ENCODE data around the gene RAB20. TPM values are rescaled to one million over a fixed set of nuclear protein-coding genes. Genes with fewer than 3 reads are reported as not detected.

Gene RAB20
- polyA plus RNA-seq, 1 donor from 2014 or later = not detected

GRCh38 chr13:110564472-110564985 lies 3.0 kb upstream of the RAB20 start:
- Histone ChIP-seq H3K4me3 (ENCODE audit: low read length) (no peak overlapping the region), H4K20me1 (ENCODE audit: insufficient read depth) (no peaks in the 10 kb centered on the region), H3F3A (ENCODE audit: insufficient read depth, low read length, poor library complexity, severe bottlenecking) (no peaks in the 10 kb centered on the region), H3K9me3 (ENCODE audit: low read length) (no peaks in the 10 kb centered on the region), H3K36me3 (ENCODE audit: insufficient read depth, low read length) (no peaks in the 10 kb centered on the region), H3K79me2 (replicated peaks; ENCODE audit: insufficient read depth, low read length) (no peaks in the 10 kb centered on the region), H3K4me2 (ENCODE audit: low read length) (no peak overlapping the region), H3K27me3 (ENCODE audit: insufficient read depth, low read depth, low read length) (peaks cover 37% of the 10 kb centered on the region), H3K9ac (ENCODE audit: low read length) (no peak overlapping the region), H3K9me2 (ENCODE audit: insufficient read depth, low read length) (no peaks in the 10 kb centered on the region), H3K27ac (ENCODE audit: low read length) (no peak overlapping the region), H2AFZ (ENCODE audit: low read depth, low read length) (no peak overlapping the region)
- TF ChIP-seq EP300 (conservative IDR thresholded peaks at IDR 0.05; ENCODE audit: poor library complexity, severe bottlenecking) (no peak), POLR2AphosphoS5 (IDR thresholded peaks at IDR 0.05) (no peak), RAD21 (conservative IDR thresholded peaks at IDR 0.05) (no peak), REST (IDR thresholded peaks at IDR 0.05; ENCODE audit: borderline replicate concordance) (no peak), MXI1 (conservative IDR thresholded peaks at IDR 0.05; ENCODE audit: poor library complexity, severe bottlenecking) (no peak), EZH2 (IDR thresholded peaks at IDR 0.05; ENCODE audit: borderline replicate concordance, insufficient read depth, low read length, poor library complexity, severe bottlenecking) (no peak), CTCF (IDR thresholded peaks at IDR 0.05; ENCODE audit: poor library complexity, severe bottlenecking) (no peak), TAF1 (IDR thresholded peaks at IDR 0.05; ENCODE audit: low read depth) (no peak), SMC3 (conservative IDR thresholded peaks at IDR 0.05; ENCODE audit: poor library complexity) (no peak)

- H3K4me2 ChIP-seq (ENCODE audit: low read length) = no peak overlapping the region
These were observed 1.9 kb upstream of the RAB20 start for GRCh38 chr13:110563463-110563774.

More at GRCh38 chr13:110563463-110563774, 1.9 kb upstream of the RAB20 start:
- Histone ChIP-seq H3K27me3 (ENCODE audit: insufficient read depth, low read depth, low read length) (peaks cover 41% of the 10 kb centered on the region), H3K9me3 (ENCODE audit: low read length) (no peaks in the 10 kb centered on the region), H2AFZ (ENCODE audit: low read depth, low read length) (no peak overlapping the region), H3K9me2 (ENCODE audit: insufficient read depth, low read length) (no peaks in the 10 kb centered on the region), H3K79me2 (replicated peaks; ENCODE audit: insufficient read depth, low read length) (no peaks in the 10 kb centered on the region), H3F3A (ENCODE audit: insufficient read depth, low read length, poor library complexity, severe bottlenecking) (no peaks in the 10 kb centered on the region), H3K4me3 (ENCODE audit: low read length) (no peak overlapping the region), H4K20me1 (ENCODE audit: insufficient read depth) (no peaks in the 10 kb centered on the region), H3K27ac (ENCODE audit: low read length) (no peak overlapping the region), H3K9ac (ENCODE audit: low read length) (no peak overlapping the region), H3K36me3 (ENCODE audit: insufficient read depth, low read length) (no peaks in the 10 kb centered on the region)
- no peak for TF ChIP-seq POLR2AphosphoS5 (IDR thresholded peaks at IDR 0.05)
- TF ChIP-seq EP300 (conservative IDR thresholded peaks at IDR 0.05; ENCODE audit: poor library complexity, severe bottlenecking) = no peak
- TF ChIP-seq MXI1 (conservative IDR thresholded peaks at IDR 0.05; ENCODE audit: poor library complexity, severe bottlenecking) = no peak
- TF ChIP-seq CTCF (IDR thresholded peaks at IDR 0.05; ENCODE audit: poor library complexity, severe bottlenecking) = no peak
- TF ChIP-seq RAD21 (conservative IDR thresholded peaks at IDR 0.05) = no peak
- no peak for TF ChIP-seq SMC3 (conservative IDR thresholded peaks at IDR 0.05; ENCODE audit: poor library complexity)
- TF ChIP-seq REST (IDR thresholded peaks at IDR 0.05; ENCODE audit: borderline replicate concordance) = no peak
- no peak for TF ChIP-seq TAF1 (IDR thresholded peaks at IDR 0.05; ENCODE audit: low read depth)
- no peak for TF ChIP-seq EZH2 (IDR thresholded peaks at IDR 0.05; ENCODE audit: borderline replicate concordance, insufficient read depth, low read length, poor library complexity, severe bottlenecking)
